Measurements from ENCODE around the gene MAT2A.

The MAT2A gene

DNA sequence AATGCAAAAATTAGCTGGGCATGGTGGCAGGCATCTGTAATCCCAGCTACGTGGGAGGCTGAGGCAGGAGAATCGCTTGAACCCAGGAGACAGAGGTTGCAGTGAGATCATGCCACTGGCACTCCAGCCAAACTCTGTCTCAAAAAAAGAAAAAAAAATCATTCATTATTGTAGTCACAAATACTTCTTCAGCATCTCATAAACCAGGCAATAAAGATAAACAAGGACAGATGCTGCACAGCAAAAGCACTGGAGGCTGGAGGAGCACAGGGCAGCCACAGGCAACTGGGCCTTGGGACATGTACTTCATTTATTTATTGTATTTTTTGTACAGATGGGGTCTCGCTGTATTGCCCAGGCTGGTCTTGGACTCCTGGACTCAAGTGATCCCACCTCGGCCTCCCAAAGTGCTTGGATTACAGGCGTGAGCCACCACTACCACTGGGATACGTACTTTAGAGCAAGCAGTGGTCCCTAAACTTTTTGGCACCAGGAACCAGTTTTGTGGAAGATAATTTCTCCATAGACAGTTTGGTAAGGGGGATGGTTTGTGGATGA lies 16.8 kb upstream of the MAT2A start:
- ChIA-PET POLR2A (interaction anchor here (1.0 to 3.4 kb wide), 2 partner anchors 16 to 18 kb away, joined by 4 to 42 read pairs; partner anchors contain the start of gene MAT2A), CTCF (no interaction called here)
- TF ChIP-seq L3MBTL2 (conservative IDR thresholded peaks at IDR 0.05) = no peak
- no peak for TF ChIP-seq ZNF384 (IDR thresholded peaks at IDR 0.05)
- no peak for TF ChIP-seq FOXA1 (IDR thresholded peaks at IDR 0.05)
- no peak for TF ChIP-seq SUZ12 (IDR thresholded peaks at IDR 0.05)
- TF ChIP-seq TARDBP (IDR thresholded peaks at IDR 0.05) = no peak
- TF ChIP-seq CTBP1 (IDR thresholded peaks at IDR 0.05; ENCODE audit: borderline replicate concordance) = no peak
- TF ChIP-seq LEF1 (IDR thresholded peaks at IDR 0.05; ENCODE audit: borderline replicate concordance) = no peak
- no peak for TF ChIP-seq FOXK2 (IDR thresholded peaks at IDR 0.05)
- TF ChIP-seq, protein P1, sequence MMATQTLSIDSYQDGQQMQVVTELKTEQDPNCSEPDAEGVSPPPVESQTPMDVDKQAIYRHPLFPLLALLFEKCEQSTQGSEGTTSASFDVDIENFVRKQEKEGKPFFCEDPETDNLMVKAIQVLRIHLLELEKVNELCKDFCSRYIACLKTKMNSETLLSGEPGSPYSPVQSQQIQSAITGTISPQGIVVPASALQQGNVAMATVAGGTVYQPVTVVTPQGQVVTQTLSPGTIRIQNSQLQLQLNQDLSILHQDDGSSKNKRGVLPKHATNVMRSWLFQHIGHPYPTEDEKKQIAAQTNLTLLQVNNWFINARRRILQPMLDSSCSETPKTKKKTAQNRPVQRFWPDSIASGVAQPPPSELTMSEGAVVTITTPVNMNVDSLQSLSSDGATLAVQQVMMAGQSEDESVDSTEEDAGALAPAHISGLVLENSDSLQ (IDR thresholded peaks at IDR 0.05) = no peak
- TF ChIP-seq BHLHE40 (IDR thresholded peaks at IDR 0.05; ENCODE audit: borderline replicate concordance) = no peak
- TF ChIP-seq FOXM1 (IDR thresholded peaks at IDR 0.05; ENCODE audit: borderline replicate concordance) = no peak
- no peak for TF ChIP-seq HDGF (IDR thresholded peaks at IDR 0.05; ENCODE audit: borderline replicate concordance)
- TF ChIP-seq SP1 (IDR thresholded peaks at IDR 0.05) = no peak
- TF ChIP-seq ELF4 (IDR thresholded peaks at IDR 0.05) = no peak
- TF ChIP-seq ARNT (IDR thresholded peaks at IDR 0.05) = no peak
- TF ChIP-seq NFRKB (IDR thresholded peaks at IDR 0.05) = no peak
- DNase-seq (ENCODE audit: extremely low spot score) = no peak

DNA sequence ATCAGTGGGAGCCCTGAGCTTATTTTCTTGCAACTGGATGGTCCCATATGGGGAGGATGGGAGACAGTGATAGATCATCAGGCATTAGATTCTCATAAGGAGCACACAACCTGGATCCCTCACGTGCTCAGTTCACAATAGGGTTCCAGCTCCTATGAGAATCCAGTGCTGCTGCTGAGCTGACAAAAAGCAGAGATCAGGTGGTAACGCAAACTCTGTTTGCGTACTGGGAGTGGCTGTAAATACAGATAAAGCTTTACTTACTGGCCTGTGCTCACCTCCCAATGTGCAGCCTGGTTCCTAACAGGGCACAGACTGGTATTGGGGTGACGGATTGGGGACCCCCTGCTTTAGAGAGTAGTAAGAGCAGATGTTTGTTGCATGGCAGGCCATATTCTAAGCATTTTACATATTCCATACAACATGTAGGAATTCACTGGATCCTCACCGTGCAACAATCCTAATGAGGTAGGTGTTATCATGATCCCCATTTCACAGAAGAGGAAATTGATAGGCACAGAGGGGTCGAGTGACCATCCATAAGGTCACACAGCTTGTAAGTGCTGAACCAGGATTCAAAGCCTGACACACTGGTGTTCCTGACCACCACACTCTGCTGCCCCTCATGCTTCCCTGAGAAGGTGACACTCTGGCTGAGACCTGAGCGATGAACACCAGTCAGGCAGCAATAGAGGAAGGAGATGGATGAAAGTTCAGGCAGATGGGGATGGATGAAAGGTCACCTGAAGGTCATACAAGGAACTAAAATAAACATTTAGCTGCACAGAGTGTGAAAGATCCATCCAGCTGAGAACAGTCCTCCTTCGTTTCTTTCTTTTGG lies 15.7 kb upstream of the MAT2A start:
- CTCF ChIA-PET = interaction anchor here (0.6 to 1.9 kb wide), 2 partner anchors 16 to 203 kb away, joined by 3 to 5 read pairs; partner anchors contain the start of gene MAT2A
- DNase-seq (ENCODE audit: extremely low spot score) = no peak

DNA sequence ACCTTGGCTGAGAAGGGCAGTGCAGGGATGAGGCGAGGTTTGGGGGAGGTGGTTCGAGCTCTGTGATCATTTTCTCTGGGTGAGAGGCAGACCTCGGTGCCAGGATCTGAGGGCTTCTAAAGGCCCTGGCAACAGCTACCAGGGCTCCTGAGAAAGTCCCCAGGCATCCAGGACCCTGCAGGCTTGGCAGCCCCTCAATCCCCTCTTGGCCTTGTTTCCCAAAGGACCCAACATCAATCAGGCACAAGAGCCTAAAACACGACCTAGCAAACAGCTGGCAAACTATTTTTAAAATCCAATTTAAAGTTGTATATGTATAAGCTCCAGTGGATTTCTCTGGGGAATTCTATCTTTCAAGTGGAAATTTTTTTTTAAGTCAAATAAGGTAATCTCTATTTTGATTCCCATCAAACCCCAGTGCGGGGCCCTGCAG lies 15.0 kb upstream of the MAT2A start:
- CTCF ChIA-PET = interaction anchor here (0.6 to 1.9 kb wide), 2 partner anchors 15 to 202 kb away, joined by 3 to 5 read pairs; partner anchors contain the start of gene MAT2A
- DNase-seq (ENCODE audit: extremely low spot score) = no peak
- TF ChIP-seq ARNT (IDR thresholded peaks at IDR 0.05) = no peak
- TF ChIP-seq SP1 (IDR thresholded peaks at IDR 0.05) = no peak
- no peak for TF ChIP-seq FOXA1 (IDR thresholded peaks at IDR 0.05)
- POLR2A ChIA-PET = interaction anchor here (1.0 to 3.4 kb wide), 11 partner anchors 8 to 105 kb away, joined by 3 to 42 read pairs (median 8); partner anchors contain the start of genes MAT2A, RNF181 and SH2D6

More for the DNA sequence above, 15.7 kb upstream of the MAT2A start:
- POLR2A ChIA-PET = interaction anchor here (1.0 to 3.4 kb wide), 9 partner anchors 11 to 85 kb away, joined by 3 to 42 read pairs (median 8); partner anchors contain the start of genes MAT2A and RNF181
- TF ChIP-seq FOXK2 (IDR thresholded peaks at IDR 0.05) (no peak), NFRKB (IDR thresholded peaks at IDR 0.05) (no peak), CTBP1 (IDR thresholded peaks at IDR 0.05; ENCODE audit: borderline replicate concordance) (no peak), ELF4 (IDR thresholded peaks at IDR 0.05) (no peak), SUZ12 (IDR thresholded peaks at IDR 0.05) (no peak), FOXM1 (IDR thresholded peaks at IDR 0.05; ENCODE audit: borderline replicate concordance) (no peak), TARDBP (IDR thresholded peaks at IDR 0.05) (no peak), HDGF (IDR thresholded peaks at IDR 0.05; ENCODE audit: borderline replicate concordance) (no peak)
- TF ChIP-seq, protein P1 (IDR thresholded peaks at IDR 0.05) = no peak

DNA sequence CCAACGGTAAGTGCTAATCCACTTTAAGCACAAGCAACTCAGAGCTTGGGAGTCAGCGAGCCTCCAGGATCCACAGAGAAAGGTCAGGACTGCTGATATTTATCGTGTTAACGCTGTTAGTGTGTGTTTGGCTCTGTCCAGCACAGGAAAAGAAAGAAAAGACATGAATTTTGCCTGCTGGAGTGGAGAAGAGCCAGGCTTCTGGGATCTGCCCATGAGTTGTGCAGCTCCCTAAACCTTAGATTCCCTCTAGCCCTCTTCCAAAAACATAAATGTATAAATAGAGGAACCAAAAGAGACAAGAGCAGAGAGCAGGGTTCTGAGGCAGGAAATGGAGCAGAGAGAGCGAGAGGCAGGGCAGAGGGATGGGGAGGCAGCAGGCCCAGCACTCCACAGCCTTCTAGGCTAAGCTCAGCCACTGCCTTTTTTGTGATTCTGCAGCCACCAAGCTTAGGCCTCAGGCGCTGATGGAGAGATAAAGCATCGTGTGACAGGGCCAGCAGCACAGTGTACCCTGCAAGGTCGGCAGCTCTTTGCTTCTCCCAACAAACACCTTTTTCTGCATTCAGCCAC lies 14.5 kb upstream of the MAT2A start:
- DNase-seq (ENCODE audit: extremely low spot score) = peak; percentile 48
- CTCF ChIA-PET = interaction anchor here (0.6 to 1.9 kb wide), 2 partner anchors 14 to 202 kb away, joined by 3 to 5 read pairs; partner anchors contain the start of gene MAT2A
- TF ChIP-seq, protein P1 (IDR thresholded peaks at IDR 0.05) = no peak
- no peak for TF ChIP-seq L3MBTL2 (conservative IDR thresholded peaks at IDR 0.05)
- no peak for TF ChIP-seq CTBP1 (IDR thresholded peaks at IDR 0.05; ENCODE audit: borderline replicate concordance)
- no peak for TF ChIP-seq ARNT (IDR thresholded peaks at IDR 0.05)
- TF ChIP-seq SP1 (IDR thresholded peaks at IDR 0.05) = no peak
- no peak for TF ChIP-seq HDGF (IDR thresholded peaks at IDR 0.05; ENCODE audit: borderline replicate concordance)
- no peak for TF ChIP-seq ELF4 (IDR thresholded peaks at IDR 0.05)
- no peak for TF ChIP-seq BHLHE40 (IDR thresholded peaks at IDR 0.05; ENCODE audit: borderline replicate concordance)
- no peak for TF ChIP-seq FOXA1 (IDR thresholded peaks at IDR 0.05)
- no peak for TF ChIP-seq TARDBP (IDR thresholded peaks at IDR 0.05)
- no peak for TF ChIP-seq NFRKB (IDR thresholded peaks at IDR 0.05)
- TF ChIP-seq FOXK2 (IDR thresholded peaks at IDR 0.05) = no peak
- POLR2A ChIA-PET = interaction anchor here (1.0 to 3.4 kb wide), 11 partner anchors 9 to 106 kb away, joined by 3 to 42 read pairs (median 8); partner anchors contain the start of genes MAT2A, RNF181 and SH2D6

DNA sequence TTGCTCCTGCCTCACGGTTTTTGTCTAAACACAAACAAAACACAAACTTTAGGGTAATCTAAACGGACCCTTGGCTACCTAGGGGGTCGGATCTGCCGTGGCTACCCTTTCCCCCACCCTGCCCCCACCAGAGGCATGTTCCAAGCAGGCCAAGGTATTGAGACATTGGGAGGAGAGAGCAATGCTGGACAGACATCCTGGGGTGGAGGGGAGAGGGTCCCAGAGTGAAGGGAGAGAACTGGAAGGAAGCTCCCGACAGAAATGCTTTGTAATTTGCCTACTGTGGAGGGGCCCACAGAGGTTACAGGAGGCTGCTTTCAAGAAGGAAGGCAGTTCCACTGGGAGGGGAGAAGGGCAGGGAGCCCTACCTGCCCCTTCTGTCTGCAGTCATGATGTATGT lies 13.9 kb upstream of the MAT2A start:
- no peak for TF ChIP-seq BHLHE40 (IDR thresholded peaks at IDR 0.05; ENCODE audit: borderline replicate concordance)
- no peak for TF ChIP-seq SUZ12 (IDR thresholded peaks at IDR 0.05)
- no peak for TF ChIP-seq FOXK2 (IDR thresholded peaks at IDR 0.05)
- no peak for TF ChIP-seq ZNF384 (IDR thresholded peaks at IDR 0.05)
- TF ChIP-seq FOXA1 (IDR thresholded peaks at IDR 0.05) = no peak
- no peak for TF ChIP-seq CTBP1 (IDR thresholded peaks at IDR 0.05; ENCODE audit: borderline replicate concordance)
- no peak for TF ChIP-seq HDGF (IDR thresholded peaks at IDR 0.05; ENCODE audit: borderline replicate concordance)
- TF ChIP-seq LEF1 (IDR thresholded peaks at IDR 0.05; ENCODE audit: borderline replicate concordance) = no peak
- TF ChIP-seq TARDBP (IDR thresholded peaks at IDR 0.05) = no peak
- no peak for TF ChIP-seq FOXM1 (IDR thresholded peaks at IDR 0.05; ENCODE audit: borderline replicate concordance)
- TF ChIP-seq ELF4 (IDR thresholded peaks at IDR 0.05) = no peak
- TF ChIP-seq, protein P1 (IDR thresholded peaks at IDR 0.05) = no peak
- TF ChIP-seq NFRKB (IDR thresholded peaks at IDR 0.05) = no peak
- no peak for TF ChIP-seq L3MBTL2 (conservative IDR thresholded peaks at IDR 0.05)
- no peak for TF ChIP-seq ARNT (IDR thresholded peaks at IDR 0.05)
- no peak for TF ChIP-seq SP1 (IDR thresholded peaks at IDR 0.05)
- ChIA-PET POLR2A (interaction anchor here (1.4 to 3.4 kb wide), 10 partner anchors 9 to 106 kb away, joined by 3 to 42 read pairs (median 8); partner anchors contain the start of genes MAT2A, RNF181 and SH2D6), CTCF (interaction anchor here (1.9 kb wide), 1 partner anchor 14 kb away, joined by 5 read pairs; the partner anchor contains the start of gene MAT2A)
- no peak for DNase-seq (ENCODE audit: extremely low spot score)
